MV-4-11 (cell line): ENCODE results near the gene TMTC1.
A peak's percentile ranks its signal among the peaks of the same experiment; 100 is the strongest.

Source experiments
- DNase-seq: peaks from one replicate; lab custom pipeline; 2025; lab: John Stamatoyannopoulos, UW

The TMTC1 gene

GRCh38 chr12:29780084-29780483, 3.7 kb downstream of the TMTC1 start:
- no peak for DNase-seq

GRCh38 chr12:29778531-29778930, 5.2 kb downstream of the TMTC1 start:
- DNase-seq: no peak

DNA sequence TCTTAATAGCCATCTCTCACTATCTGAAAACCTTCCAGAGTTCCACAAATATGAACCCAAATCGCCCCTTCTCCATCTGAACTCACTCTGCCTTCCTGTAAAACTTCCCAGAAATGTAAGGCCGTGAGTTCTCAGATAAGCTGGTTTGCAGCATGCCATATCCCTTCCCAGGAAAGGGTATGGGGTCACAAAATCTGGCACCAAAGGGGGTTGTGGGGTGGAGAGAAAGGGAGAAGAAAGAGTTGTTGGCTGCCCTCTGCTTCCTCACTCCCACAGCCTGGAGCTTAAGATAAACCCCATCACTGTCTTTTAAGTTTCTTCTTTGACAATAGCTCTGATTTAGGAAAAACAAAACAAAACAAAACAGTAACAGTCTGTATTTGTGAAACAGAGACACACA, 10.7 kb downstream of the TMTC1 start:
- no peak for DNase-seq

DNA sequence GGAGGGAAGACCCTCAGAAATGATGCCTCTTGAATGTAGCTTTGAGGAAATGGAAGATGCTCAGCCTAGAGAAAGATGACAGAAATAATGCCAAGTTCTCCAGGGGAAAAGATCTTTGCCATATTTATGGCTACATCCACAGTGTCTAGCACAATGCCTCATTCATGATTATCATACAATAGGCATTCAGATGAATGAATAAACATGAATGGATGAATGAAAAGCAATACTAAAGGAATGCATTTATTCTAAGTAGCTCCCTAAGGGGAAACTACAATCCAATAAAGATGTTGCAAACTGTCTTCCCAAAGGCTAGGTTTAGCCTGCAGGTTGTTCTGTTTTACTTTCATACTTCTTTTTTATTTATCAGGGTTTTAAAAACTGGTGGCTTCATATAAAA, 12.0 kb downstream of the TMTC1 start:
- DNase-seq: no peak

DNA sequence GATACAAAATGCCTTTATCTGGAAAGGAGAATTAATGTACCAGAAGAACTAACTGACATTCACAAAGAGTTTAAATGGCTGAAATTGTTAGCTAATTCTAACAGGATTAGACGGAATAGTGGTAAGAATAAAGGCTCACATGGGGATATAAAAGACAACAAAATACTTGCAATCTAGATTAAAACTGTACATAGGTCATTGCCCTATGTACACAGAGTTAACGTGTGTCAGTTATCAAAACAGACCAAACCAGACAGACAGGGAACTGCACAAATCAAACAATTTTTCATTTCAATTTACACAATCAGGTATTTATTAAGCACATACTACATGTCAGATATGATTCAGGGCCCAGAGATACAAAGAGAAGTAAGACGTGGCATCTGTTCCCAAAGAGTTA, 12.6 kb downstream of the TMTC1 start:
- DNase-seq: no peak

- DNase-seq: no peak
These were observed 14.4 kb downstream of the TMTC1 start for GRCh38 chr12:29769162-29769858.

- peak; percentile 16 for DNase-seq
These were observed 15.4 kb downstream of the TMTC1 start for GRCh38 chr12:29768372-29768771.

DNA sequence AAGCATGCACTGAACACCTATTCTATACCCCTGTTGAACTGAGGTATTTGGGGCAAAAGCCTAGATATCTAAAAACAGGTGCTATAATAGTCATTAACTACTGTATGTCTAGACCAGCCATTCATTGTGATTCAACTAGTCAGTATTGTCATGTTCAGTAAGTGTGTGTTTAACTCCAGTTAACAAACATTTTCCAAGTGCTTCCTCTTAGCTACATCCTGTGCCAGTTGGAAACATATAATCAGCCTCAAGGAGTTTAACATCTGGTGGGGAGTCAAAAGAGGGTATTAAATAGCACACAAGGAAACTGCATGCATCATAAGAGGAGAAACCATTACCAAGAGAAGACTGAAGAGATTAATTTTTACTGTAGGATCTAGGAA, 20.4 kb downstream of the TMTC1 start:
- DNase-seq: no peak

DNA sequence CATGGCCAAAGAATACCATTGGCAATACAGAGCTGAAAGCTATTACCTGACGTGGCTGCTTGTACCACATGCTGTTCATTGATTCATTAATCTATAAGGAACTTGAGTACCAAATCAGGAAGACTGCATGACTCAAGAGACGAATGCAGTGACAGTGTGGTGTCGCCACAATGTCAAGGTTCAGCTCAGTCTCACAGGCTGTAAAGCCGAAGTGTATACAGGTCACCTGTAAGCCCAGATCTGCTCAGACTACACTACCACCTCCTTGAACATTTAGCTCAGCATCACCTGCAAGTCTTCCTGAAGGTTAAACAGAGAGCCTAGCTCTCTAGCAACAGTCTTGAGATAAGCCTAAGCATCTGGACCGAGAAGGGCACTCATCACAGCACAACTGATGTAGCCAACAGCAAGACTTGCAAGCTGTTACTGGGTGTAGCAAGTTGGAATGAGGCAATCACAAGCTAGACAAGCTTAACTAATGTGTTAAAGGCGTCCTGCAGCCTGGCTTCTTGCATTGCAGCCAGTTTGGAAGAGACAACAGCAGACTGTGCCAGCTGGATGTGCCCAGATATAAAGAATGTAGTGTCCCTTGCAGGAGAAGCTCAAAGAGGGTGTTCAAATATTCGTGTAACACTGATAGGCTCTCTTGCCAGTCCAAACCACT, 21.0 kb downstream of the TMTC1 start:
- DNase-seq: no peak

- DNase-seq: no peak
These were observed 23.8 kb downstream of the TMTC1 start for GRCh38 chr12:29759950-29760349.

GRCh38 chr12:29756741-29757390, 26.9 kb downstream of the TMTC1 start:
- no peak for DNase-seq

GRCh38 chr12:29754235-29755189, 29.2 kb downstream of the TMTC1 start:
- DNase-seq: no peak

DNA sequence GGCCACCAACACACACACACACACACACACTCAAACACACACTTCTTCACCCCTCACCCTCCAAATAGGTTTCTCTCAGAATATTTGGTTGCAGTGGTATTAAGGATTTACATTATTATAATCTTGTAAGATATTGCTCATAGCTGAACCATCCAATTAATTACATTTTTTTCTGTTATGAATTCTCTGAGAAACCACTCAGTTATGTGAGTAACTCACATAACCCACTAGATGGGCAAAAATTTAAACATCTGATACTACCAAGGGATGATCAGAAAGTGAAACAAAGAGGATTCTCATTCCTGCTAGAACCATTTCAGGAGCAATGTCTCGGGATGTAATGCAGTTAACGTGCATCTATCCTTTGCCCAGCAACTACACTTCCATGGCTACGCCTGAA, 31.6 kb downstream of the TMTC1 start:
- DNase-seq: no peak

DNA sequence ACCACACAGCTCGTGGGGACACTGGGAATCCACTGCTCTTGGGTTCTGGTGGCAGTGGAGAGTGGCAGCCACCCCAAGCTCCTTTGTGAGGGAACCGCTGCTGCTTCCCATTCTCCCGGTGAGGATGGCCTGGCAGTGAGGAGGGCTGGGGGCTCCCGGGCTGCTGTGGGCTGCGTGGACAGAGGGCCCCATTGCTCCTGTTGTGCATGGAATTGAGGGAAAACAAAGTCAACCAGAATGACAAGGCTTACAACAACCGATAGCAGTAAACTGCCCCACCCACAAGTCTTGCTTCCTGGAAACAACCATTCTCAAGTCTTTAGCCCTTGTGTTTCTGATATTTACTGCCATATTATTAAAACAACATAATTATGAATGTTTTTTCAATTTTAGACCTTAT, 32.1 kb downstream of the TMTC1 start:
- no peak for DNase-seq

DNA sequence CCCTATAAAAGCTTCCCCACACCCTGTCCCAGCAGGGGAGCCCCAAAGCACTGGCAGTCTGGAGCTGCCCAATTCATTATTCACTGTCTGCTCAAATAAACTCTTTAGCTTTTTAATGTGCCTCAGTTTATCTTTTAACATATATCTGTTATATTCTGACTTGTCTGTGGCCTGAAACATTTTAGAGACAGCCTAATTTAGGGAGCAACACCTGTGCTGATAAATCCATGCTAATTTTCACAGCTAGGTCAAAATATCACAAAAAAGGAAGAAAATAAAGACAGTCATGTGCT, 32.9 kb downstream of the TMTC1 start:
- DNase-seq: no peak

DNA sequence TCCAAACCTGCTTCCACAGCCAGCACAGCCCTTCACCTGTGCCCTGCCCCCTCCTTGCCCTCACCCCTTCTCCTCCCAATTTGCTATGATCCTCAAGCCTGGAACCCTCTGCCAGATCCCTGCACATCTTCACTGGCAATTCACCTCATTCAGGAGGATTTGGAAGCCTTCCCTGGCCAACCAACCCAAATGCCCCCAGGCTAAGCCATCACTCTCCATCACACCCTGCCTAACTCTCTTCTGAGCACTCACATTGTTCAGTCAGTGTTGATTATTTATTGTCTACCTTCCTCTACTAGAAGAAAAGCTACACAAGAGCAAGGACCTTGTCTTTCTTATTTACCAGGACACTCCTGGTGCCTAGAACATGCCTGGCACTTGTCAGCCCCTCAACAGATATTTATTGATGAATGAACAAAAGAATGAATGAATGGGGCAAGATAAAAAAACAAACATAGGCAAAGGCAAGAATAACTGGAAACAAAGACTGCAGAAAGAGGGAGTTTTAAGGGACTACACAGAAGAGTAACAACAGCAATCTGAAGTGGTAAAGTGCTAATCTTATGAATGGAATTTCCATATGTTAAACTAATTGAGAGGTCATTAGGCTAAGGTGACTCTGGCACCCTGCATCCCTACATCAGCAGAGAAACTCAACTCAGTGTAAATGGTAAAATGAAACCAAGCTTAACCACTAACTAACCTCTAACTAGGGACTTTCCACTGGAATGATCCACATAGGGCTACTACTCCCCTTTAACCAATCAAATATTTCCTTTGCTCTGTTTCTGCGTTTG, 33.4 kb downstream of the TMTC1 start:
- no peak for DNase-seq

GRCh38 chr12:29744365-29744764, 39.4 kb downstream of the TMTC1 start:
- DNase-seq: no peak

GRCh38 chr12:29743801-29744200, 39.9 kb downstream of the TMTC1 start:
- DNase-seq: peak; percentile 33

GRCh38 chr12:29743077-29743476, 40.7 kb downstream of the TMTC1 start:
- DNase-seq: no peak

GRCh38 chr12:29742646-29743045, 41.1 kb downstream of the TMTC1 start:
- DNase-seq: no peak

DNA sequence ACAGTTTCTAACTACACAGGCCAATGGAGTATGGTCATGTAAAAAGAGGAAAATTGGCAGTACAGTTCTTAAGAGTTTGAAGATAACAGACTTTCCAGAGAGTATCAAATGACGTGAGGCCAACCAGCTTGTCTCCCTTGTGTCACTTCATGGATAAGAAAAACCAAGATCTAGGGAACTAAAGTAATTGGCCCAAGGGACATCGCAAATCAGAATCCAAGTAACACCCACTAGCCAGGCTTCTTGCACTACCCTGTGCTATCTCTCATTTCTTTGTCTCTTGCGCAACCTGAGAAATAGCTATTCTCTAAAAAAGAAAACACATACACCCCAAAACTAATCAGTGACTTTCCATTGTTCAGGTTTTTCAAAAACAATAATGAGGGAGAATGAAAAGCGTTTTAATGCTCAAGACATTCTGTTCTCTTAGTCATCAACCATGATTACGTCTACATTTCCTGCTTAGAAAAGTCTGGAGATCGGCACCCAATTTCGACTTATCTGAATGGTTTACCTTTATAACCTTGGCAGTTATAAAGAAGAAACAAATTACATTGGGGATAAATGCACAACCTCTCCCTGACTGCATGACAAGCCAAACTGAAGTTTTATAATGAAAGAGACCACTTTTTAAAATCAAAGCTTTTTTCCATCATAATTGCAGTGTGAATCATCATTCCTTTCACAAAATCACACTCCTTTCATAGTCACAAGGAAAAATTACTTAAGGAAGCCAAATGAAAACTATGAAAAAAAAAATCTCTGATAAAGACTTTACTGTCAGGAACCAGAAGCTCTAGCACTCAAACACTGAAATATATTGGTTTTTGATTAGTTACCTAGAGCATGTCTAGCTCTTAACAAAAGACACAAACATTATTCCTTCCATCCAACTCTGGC, 42.1 kb downstream of the TMTC1 start:
- no peak for DNase-seq
